GM12801 (cell line): ENCODE results near the gene TCF4.

Experiments
- TF ChIP-seq, protein P1 (sequence below): IDR thresholded peaks from one replicate; pipeline ENCODE4 v1.5.1; 2011; ENCODE audit warnings: control low read depth; ENCODE audit not compliant: insufficient read length; ENCODE audit errors: extremely low read depth

Gene TCF4

DNA sequence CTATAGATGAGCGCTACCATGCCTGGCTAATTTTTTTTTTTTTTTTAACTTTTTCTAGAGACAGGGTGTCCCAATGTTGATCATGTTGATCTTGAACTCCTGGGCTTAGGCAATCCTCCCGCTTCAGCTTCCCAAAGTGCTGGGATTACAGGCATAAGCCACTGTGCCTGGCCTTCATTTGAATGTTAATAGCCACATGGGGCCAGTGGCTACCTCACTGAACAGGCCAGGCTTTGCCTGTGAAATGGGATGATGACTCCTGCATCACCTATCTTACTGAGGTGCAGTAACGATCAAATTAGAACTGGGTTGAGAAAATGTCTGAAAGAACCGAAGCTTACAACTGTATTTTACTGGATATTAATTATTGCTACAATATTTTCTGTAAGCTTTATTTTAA, 278.7 kb downstream of the TCF4 start:
- TF ChIP-seq, protein P1, sequence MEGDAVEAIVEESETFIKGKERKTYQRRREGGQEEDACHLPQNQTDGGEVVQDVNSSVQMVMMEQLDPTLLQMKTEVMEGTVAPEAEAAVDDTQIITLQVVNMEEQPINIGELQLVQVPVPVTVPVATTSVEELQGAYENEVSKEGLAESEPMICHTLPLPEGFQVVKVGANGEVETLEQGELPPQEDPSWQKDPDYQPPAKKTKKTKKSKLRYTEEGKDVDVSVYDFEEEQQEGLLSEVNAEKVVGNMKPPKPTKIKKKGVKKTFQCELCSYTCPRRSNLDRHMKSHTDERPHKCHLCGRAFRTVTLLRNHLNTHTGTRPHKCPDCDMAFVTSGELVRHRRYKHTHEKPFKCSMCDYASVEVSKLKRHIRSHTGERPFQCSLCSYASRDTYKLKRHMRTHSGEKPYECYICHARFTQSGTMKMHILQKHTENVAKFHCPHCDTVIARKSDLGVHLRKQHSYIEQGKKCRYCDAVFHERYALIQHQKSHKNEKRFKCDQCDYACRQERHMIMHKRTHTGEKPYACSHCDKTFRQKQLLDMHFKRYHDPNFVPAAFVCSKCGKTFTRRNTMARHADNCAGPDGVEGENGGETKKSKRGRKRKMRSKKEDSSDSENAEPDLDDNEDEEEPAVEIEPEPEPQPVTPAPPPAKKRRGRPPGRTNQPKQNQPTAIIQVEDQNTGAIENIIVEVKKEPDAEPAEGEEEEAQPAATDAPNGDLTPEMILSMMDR, result no peak

DNA sequence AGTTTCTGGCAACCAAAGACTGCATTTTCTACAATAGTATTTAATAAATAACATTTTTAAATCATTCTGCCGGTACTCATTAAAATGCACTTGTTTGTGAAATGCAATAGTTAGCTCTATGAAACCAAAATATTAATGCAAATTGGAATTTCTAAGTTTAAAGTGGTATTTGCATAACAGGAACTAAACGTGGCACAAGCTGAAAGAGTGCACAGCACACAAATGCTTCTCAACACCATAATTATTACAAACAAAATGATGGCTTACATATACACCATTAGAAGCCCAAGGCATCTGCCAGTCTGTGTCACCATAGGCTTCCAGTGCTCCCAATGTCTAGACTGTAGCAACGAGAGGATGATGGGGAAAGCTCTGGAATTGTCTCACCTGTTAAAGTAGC, 280.5 kb downstream of the TCF4 start:
- TF ChIP-seq, protein P1, result no peak

DNA sequence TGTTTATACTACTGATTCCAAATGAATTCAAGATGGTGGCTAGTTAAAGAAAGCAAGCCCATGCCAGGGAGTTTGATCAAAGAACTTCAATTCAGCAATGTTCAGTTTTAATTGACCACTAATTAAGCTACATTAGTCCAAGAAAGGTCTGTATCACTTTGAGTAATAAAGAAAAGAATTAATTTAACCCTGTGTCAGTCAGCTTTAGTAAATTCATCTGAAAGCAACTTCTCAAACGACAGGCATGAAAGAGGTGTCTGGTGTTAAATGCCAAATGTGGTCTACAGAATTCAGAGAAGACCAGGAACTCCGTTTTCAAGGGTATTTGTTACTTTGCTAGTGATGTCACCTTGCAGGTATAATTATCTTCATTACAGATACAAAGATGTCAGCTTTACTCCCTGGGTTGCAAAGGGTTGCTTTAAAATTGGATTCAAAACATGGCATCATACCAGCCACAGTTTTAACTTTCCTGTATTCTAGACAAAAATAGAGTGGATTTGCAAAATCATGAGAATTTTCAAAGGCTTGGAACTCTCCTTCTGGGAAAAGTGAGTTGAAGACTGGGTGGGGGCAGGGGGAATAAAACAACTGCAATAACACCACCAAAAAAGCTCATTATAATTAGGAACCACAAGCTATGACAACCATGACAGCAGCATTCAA, 281.5 kb downstream of the TCF4 start:
- TF ChIP-seq, protein P1, result no peak

DNA sequence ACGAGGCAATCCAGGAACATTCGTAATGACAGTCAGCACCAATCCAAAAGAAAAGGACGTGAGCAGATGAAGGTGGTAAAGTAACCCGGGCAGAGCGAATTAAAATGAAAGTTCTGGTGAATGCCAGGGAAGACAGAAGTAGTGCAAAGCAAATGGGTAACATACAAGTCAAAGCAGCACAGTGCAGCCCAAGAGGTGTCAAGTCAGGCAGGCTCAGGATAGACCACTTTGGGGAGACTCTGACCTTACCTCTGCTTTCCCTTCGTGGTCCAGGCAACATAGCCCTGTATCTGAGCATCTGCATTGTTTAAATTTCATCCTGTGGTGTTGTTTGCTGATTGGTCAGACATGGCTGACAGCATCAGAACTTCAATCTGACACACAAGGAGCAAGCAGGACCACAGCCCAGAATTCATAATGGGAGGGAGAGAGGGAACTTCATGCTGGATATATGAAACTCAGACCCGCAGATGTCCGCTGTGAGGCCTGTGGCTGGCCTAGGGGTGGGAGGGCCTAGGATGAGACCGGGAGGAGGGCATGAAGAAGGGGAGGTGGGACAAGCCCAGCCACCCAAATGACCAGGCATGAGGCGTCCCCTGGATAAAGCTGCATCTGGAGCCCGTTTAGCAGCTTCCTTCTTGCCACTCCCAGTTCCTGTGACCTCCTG, 285.7 kb downstream of the TCF4 start:
- TF ChIP-seq, protein P1, result no peak

DNA sequence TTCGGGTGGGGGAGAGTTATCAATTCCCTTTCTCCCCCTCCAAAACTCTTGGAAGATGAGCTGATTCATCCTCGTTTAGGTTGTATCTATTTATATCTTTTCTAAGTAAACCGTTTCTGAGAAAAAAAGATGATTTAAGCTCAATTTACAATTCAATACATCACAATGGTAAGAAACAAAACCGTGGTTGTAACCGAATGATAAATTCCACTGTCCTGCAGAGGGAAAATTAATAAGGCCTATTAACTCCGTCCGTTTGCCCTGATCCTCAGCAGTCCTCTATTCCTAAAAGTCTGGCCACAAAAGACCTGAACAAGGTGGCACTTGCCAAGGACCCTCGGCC, 286.2 kb downstream of the TCF4 start:
- TF ChIP-seq, protein P1, result no peak

DNA sequence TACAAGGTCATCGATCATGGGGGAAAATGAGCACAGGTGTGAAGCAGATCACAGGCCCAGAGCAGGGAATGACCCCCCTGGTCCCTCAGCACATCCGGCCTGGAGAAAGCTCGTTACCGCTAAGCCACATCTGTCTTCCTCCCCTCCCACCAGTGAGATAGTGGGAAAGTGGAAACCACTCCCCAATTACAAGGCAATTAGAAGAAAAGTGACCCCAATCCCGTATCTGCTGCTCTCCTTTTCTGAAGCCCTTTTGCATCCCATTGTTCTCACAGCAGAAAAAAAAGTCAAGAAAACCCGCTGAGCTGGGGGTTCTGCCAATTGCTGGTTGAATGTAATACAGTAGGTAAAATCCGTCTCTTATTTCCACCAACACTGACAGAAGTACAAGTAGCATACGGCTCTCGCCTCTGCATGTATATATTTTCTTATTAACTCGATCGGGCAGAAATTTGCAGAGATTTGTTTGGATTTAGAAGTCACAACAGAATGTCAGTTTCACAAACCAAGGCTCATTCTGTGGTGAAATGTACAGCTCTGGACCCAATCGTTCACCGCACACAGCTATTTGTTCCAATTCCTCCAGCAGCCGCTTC, 287.0 kb downstream of the TCF4 start:
- TF ChIP-seq, protein P1, result no peak

DNA sequence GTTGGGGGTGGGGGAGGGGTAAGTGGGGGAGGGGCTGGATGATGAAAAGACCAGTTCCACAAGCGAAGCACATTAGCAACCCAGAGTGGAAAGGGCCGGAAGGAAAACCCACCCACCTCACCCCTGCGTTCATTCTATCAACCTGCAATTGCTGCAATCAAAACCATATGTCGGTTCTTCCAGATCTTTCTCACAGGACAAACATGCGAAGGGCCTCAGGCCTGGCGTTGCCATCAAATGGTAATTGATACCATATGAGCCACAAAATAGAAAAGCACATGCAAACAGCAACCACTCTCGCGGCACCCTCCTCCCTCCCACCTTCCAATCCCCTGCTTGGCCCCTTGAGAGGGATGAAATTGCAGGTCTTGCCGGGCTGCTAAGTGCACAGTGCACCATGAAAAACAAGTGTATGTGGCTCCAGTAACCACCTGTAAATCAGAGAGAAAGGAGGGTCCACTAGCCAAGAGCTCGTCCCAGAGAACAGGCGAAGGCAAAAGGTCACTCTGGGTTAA, 287.5 kb downstream of the TCF4 start:
- TF ChIP-seq, protein P1, result no peak
